ENCODE data around the gene MATK. TPM values are rescaled to one million over a fixed set of nuclear protein-coding genes. Genes with fewer than 3 reads are reported as not detected.

The MATK gene
- total and polyA plus RNA-seq, 5 donors from 2014 or later = 1.4 to 4.7 (median 1.9) TPM

GRCh38 chr19:3778899-3779723 lies 7.1 kb downstream of the MATK start:
- Histone ChIP-seq H3K36me3 (ENCODE audit: control insufficient read depth, insufficient read depth, low read length) (no peaks in the 10 kb centered on the region), H3K9me3 (ENCODE audit: control insufficient read depth in 2 of 2, low read length in 2 of 2) (peaks cover 11 to 20% of the 10 kb centered on the region in 2 experiments), H3K4me3 (ENCODE audit: low read depth, low read length) (no peak overlapping the region), H3K27ac (ENCODE audit: insufficient read depth, low read length, poor library complexity, severe bottlenecking) (no peak overlapping the region), H3K4me1 (ENCODE audit: control insufficient read depth, insufficient read depth, low read length, poor library complexity, severe bottlenecking) (no peaks in the 10 kb centered on the region), H3K27me3 (ENCODE audit: control insufficient read depth, insufficient read depth, low read length) (no peaks in the 10 kb centered on the region)
- Mint-ChIP-seq H3K4me1 (peaks cover 0 to 2% (median 0%) of the 10 kb centered on the region in 4 donors), H3K9me3 (peaks cover 2 to 21% (median 7%) of the 10 kb centered on the region in 7 donors), H3K36me3 (peaks cover 8% of the 10 kb centered on the region), H3K27ac (no peak overlapping the region), H3K4me3 (no peak overlapping the region), H3K27me3 (no peaks in the 10 kb centered on the region)
- DNase-seq = no peak
- no peak for ATAC-seq (ENCODE audit: low read depth in 2 of 2)

GRCh38 chr19:3778104-3778867 lies 7.9 kb downstream of the MATK start:
- peaks cover 8% of the 10 kb centered on the region for H3K36me3 Mint-ChIP-seq
- no peak overlapping the region for H3K27ac Mint-ChIP-seq
- Histone ChIP-seq H3K27me3 (ENCODE audit: control insufficient read depth, insufficient read depth, low read length) (no peaks in the 10 kb centered on the region), H3K27ac (ENCODE audit: insufficient read depth, low read length, poor library complexity, severe bottlenecking) (no peak overlapping the region), H3K4me3 (ENCODE audit: low read depth, low read length) (no peak overlapping the region), H3K4me1 (ENCODE audit: control insufficient read depth, insufficient read depth, low read length, poor library complexity, severe bottlenecking) (no peaks in the 10 kb centered on the region), H3K9me3 (ENCODE audit: control insufficient read depth in 2 of 2, low read length in 2 of 2) (peaks cover 11 to 20% of the 10 kb centered on the region in 2 experiments), H3K36me3 (ENCODE audit: control insufficient read depth, insufficient read depth, low read length) (no peaks in the 10 kb centered on the region)
- H3K4me1 Mint-ChIP-seq = no peaks in the 10 kb centered on the region
- H3K4me3 Mint-ChIP-seq = no peak overlapping the region
- DNase-seq (no peak), ATAC-seq (ENCODE audit: low read depth in 2 of 2) (no peak)
- H3K27me3 Mint-ChIP-seq = no peaks in the 10 kb centered on the region
- H3K9me3 Mint-ChIP-seq = peaks cover 2 to 21% (median 7%) of the 10 kb centered on the region in 7 donors

GRCh38 chr19:3776479-3777040 lies 9.6 kb downstream of the MATK start:
- Mint-ChIP-seq H3K27ac (no peak overlapping the region), H3K27me3 (no peaks in the 10 kb centered on the region), H3K9me3 (peaks cover 0 to 9% (median 4%) of the 10 kb centered on the region in 7 donors), H3K4me1 (no peaks in the 10 kb centered on the region), H3K36me3 (no peaks in the 10 kb centered on the region), H3K4me3 (no peak overlapping the region)
- Histone ChIP-seq H3K27me3 (ENCODE audit: control insufficient read depth, insufficient read depth, low read length) (no peaks in the 10 kb centered on the region), H3K9me3 (ENCODE audit: control insufficient read depth in 2 of 2, low read length in 2 of 2) (peaks cover 5 to 9% of the 10 kb centered on the region in 2 experiments), H3K4me3 (ENCODE audit: low read depth, low read length) (no peak overlapping the region), H3K36me3 (ENCODE audit: control insufficient read depth, insufficient read depth, low read length) (no peaks in the 10 kb centered on the region), H3K4me1 (ENCODE audit: control insufficient read depth, insufficient read depth, low read length, poor library complexity, severe bottlenecking) (no peaks in the 10 kb centered on the region), H3K27ac (ENCODE audit: insufficient read depth, low read length, poor library complexity, severe bottlenecking) (no peak overlapping the region)
- ATAC-seq (ENCODE audit: low read depth in 2 of 2) (no peak), DNase-seq (no peak)

- DNase-seq (no peak), ATAC-seq (ENCODE audit: low read depth in 2 of 2) (no peak)
- Histone ChIP-seq H3K27ac (ENCODE audit: insufficient read depth, low read length, poor library complexity, severe bottlenecking) (no peak overlapping the region), H3K9me3 (ENCODE audit: control insufficient read depth in 2 of 2, low read length in 2 of 2) (peaks cover 0 to 2% of the 10 kb centered on the region in 2 experiments), H3K4me1 (ENCODE audit: control insufficient read depth, insufficient read depth, low read length, poor library complexity, severe bottlenecking) (no peaks in the 10 kb centered on the region), H3K36me3 (ENCODE audit: control insufficient read depth, insufficient read depth, low read length) (no peaks in the 10 kb centered on the region), H3K4me3 (ENCODE audit: low read depth, low read length) (no peak overlapping the region), H3K27me3 (ENCODE audit: control insufficient read depth, insufficient read depth, low read length) (no peaks in the 10 kb centered on the region)
- Mint-ChIP-seq H3K4me1 (peaks cover 0 to 3% (median 0%) of the 10 kb centered on the region in 4 donors), H3K36me3 (peaks cover 4% of the 10 kb centered on the region), H3K9me3 (peaks cover 0 to 1% (median under 1%) of the 10 kb centered on the region in 7 donors), H3K27ac (no peak overlapping the region), H3K4me3 (no peak overlapping the region), H3K27me3 (no peaks in the 10 kb centered on the region)
These were observed 10.3 kb downstream of the MATK start for GRCh38 chr19:3775831-3776230.

- H3K36me3 ChIP-seq (ENCODE audit: control insufficient read depth, insufficient read depth, low read length) = no peaks in the 10 kb centered on the region
- H3K36me3 Mint-ChIP-seq = peaks cover 4% of the 10 kb centered on the region
These were observed 10.8 kb downstream of the MATK start for GRCh38 chr19:3775374-3775711.

GRCh38 chr19:3774621-3775373 lies 11.4 kb downstream of the MATK start:
- H3K4me3 Mint-ChIP-seq = peak overlapping the region in 1 of 4 donors; percentile 10
- Histone ChIP-seq H3K4me3 (ENCODE audit: low read depth, low read length) (no peak overlapping the region), H3K27ac (ENCODE audit: insufficient read depth, low read length, poor library complexity, severe bottlenecking) (no peak overlapping the region), H3K4me1 (ENCODE audit: control insufficient read depth, insufficient read depth, low read length, poor library complexity, severe bottlenecking) (no peaks in the 10 kb centered on the region), H3K36me3 (ENCODE audit: control insufficient read depth, insufficient read depth, low read length) (no peaks in the 10 kb centered on the region), H3K9me3 (ENCODE audit: control insufficient read depth in 2 of 2, low read length in 2 of 2) (no peaks in the 10 kb centered on the region), H3K27me3 (ENCODE audit: control insufficient read depth, insufficient read depth, low read length) (no peaks in the 10 kb centered on the region)
- peaks cover 0 to 3% (median 0%) of the 10 kb centered on the region in 4 donors for H3K4me1 Mint-ChIP-seq
- H3K27ac Mint-ChIP-seq = no peak overlapping the region
- no peaks in the 10 kb centered on the region for H3K27me3 Mint-ChIP-seq
- DNase-seq (no peak), ATAC-seq (ENCODE audit: low read depth in 2 of 2) (no peak)
- peaks cover 0 to under 1% (median 0%) of the 10 kb centered on the region in 7 donors for H3K9me3 Mint-ChIP-seq
- H3K36me3 Mint-ChIP-seq = peaks cover 4% of the 10 kb centered on the region

More at GRCh38 chr19:3775374-3775711, 10.8 kb downstream of the MATK start:
- no peak for DNase-seq
- Mint-ChIP-seq H3K27ac (no peak overlapping the region), H3K9me3 (peaks cover 0 to 1% (median 0%) of the 10 kb centered on the region in 7 donors), H3K4me1 (peaks cover 0 to 3% (median 0%) of the 10 kb centered on the region in 4 donors), H3K4me3 (no peak overlapping the region), H3K27me3 (no peaks in the 10 kb centered on the region)
- Histone ChIP-seq H3K4me1 (ENCODE audit: control insufficient read depth, insufficient read depth, low read length, poor library complexity, severe bottlenecking) (no peaks in the 10 kb centered on the region), H3K4me3 (ENCODE audit: low read depth, low read length) (no peak overlapping the region), H3K9me3 (ENCODE audit: control insufficient read depth in 2 of 2, low read length in 2 of 2) (no peaks in the 10 kb centered on the region), H3K27me3 (ENCODE audit: control insufficient read depth, insufficient read depth, low read length) (no peaks in the 10 kb centered on the region), H3K27ac (ENCODE audit: insufficient read depth, low read length, poor library complexity, severe bottlenecking) (no peak overlapping the region)
- ATAC-seq (ENCODE audit: low read depth in 2 of 2) = no peak

- peak overlapping the region in 1 of 3 donors; percentile 15 for H3K27ac Mint-ChIP-seq
- no peak for ATAC-seq (ENCODE audit: low read depth in 2 of 2)
These were observed 12.2 kb downstream of the MATK start for GRCh38 chr19:3773814-3774515.

More at GRCh38 chr19:3773814-3774515, 12.2 kb downstream of the MATK start:
- no peak for DNase-seq
- no peaks in the 10 kb centered on the region for H3K4me1 ChIP-seq (ENCODE audit: control insufficient read depth, insufficient read depth, low read length, poor library complexity, severe bottlenecking)
- Mint-ChIP-seq H3K27me3 (no peaks in the 10 kb centered on the region), H3K4me1 (peaks cover 0 to 3% (median 0%) of the 10 kb centered on the region in 4 donors), H3K4me3 (no peak overlapping the region), H3K36me3 (peaks cover 6% of the 10 kb centered on the region), H3K9me3 (no peaks in the 10 kb centered on the region)
- no peaks in the 10 kb centered on the region for H3K27me3 ChIP-seq (ENCODE audit: control insufficient read depth, insufficient read depth, low read length)
- no peaks in the 10 kb centered on the region for H3K9me3 ChIP-seq (ENCODE audit: control insufficient read depth in 2 of 2, low read length in 2 of 2)
- H3K36me3 ChIP-seq (ENCODE audit: control insufficient read depth, insufficient read depth, low read length) = peaks cover 8% of the 10 kb centered on the region
- H3K4me3 ChIP-seq (ENCODE audit: low read depth, low read length) = no peak overlapping the region
- no peak overlapping the region for H3K27ac ChIP-seq (ENCODE audit: insufficient read depth, low read length, poor library complexity, severe bottlenecking)
